Transverse colon (tissue), 4 donors: ENCODE data around the gene RTN4. TPM values are rescaled to one million over a fixed set of nuclear protein-coding genes. Genes with fewer than 3 reads are reported as not detected.

Experiments
- DNase-seq: peaks from one replicate; pipeline ENCODE4 v3.0.0-alpha.2; 2019
- H3K27ac ChIP-seq, 4 donors: fragments of 200-600 bp; sonication (generic); 2 replicates each; pipeline ENCODE4 v1.5.1; 2016 to 2018; ENCODE audit warnings: inconsistent platforms in 4 of 4
- H3K27me3 ChIP-seq: fragments of 200-600 bp; sonication (generic); 2 replicates; pipeline ENCODE4 v1.5.1; 2017; ENCODE audit warnings: inconsistent platforms
- H3K36me3 ChIP-seq, 4 donors: fragments of 200-600 bp; sonication (generic); 2 replicates each; pipeline ENCODE4 v1.5.1; 2017 to 2019; ENCODE audit warnings: inconsistent platforms in 4 of 4
- H3K4me1 ChIP-seq, 4 donors: fragments of 200-600 bp; sonication (generic); 2 replicates each; pipeline ENCODE4 v1.5.1; 2017 to 2020; ENCODE audit warnings: inconsistent platforms in 4 of 4
- H3K4me3 ChIP-seq, 4 donors: fragments of 200-600 bp; sonication (generic); 1 replicate in 1 of 4; 2 replicates in 3 of 4; pipeline versions ENCODE4 v1.5.1 to v1.6.1; 2017 to 2019; ENCODE audit warnings: inconsistent platforms in 4 of 4
- H3K9me3 ChIP-seq, 2 donors: fragments of 200-600 bp; sonication (generic); 2 replicates each; pipeline ENCODE4 v1.5.1; 2017 to 2019; ENCODE audit warnings: inconsistent platforms in 2 of 2
- CTCF ChIP-seq, 5 experiments: fragments of 200-600 bp in 3 of 5; fragments of 450-650 bp in 2 of 5; sonication (generic) in 3 of 5; IDR thresholded peaks; 1 replicate in 2 of 5; 2 replicates in 3 of 5; pipeline ENCODE4 v1.5.1; 2016 to 2017; ENCODE audit warnings: antibody characterized with exemption in 5 of 5, inconsistent platforms in 3 of 5, mild to moderate bottlenecking in 2 of 5, moderate library complexity in 1 of 5
- EP300 ChIP-seq: sonication (generic); formaldehyde crosslinking; IDR thresholded peaks from one replicate; pipeline ENCODE4 v1.6.1; 2017; ENCODE audit warnings: antibody characterized with exemption, low read depth
- POLR2A ChIP-seq: fragments of 450-650 bp; IDR thresholded peaks from one replicate; pipeline ENCODE4 v1.6.1; 2016; ENCODE audit warnings: antibody characterized with exemption, mild to moderate bottlenecking, moderate library complexity
- POLR2AphosphoS5 ChIP-seq, 3 donors: sonication (generic); formaldehyde crosslinking; IDR thresholded peaks; one replicate each; pipeline ENCODE4 v1.6.1; 2016; ENCODE audit warnings: antibody characterized with exemption in 3 of 3
- WGBS, 2 donors: methylation state at CpG; one replicate each; pipeline ENCODE4 v1.1.5; 2018; ENCODE audit warnings: low coverage in 1 of 2; 5-methylcytosine and 5-hydroxymethylcytosine counted together
- in situ Hi-C, 4 donors: fragments of 200-750 bp; cut with MboI; loops; one replicate each; pipeline versions ENCODE4 v1.15.0 to v1.15.1; 2017; ENCODE audit warnings: low sequenced_read_pairs in 3 of 4, low pct_ligation_motif_present in 1 of 4, low pct_unique_long_range_greater_than_20kb in 1 of 4
- intact Hi-C: fragments of 100-400 bp; cut with DNase I; formaldehyde crosslinking; loops from one replicate; pipeline ENCODE4 v1.15.1; 2023; ENCODE audit warnings: low total_unique reads
- small RNA-seq, 4 donors: library from RNA; depleted of rRNA; stranded (forward); fragments of <200 nt; gene quantifications; one replicate each; pipeline ENCODE3, GENCODE V24; 2016
- total RNA-seq, 4 donors: library from RNA; depleted of rRNA; stranded (reverse); fragments of >200 nt; gene quantifications; one replicate each; pipeline ENCODE4 v1.1.0, GENCODE V29; 2016

RTN4 gene
- total RNA-seq, 4 donors from 2014 or later: 82.2 to 212 (median 183) TPM

GRCh38 chr2:54924121-54924520, 126.1 kb downstream of the RTN4 start:
- in situ Hi-C loops (no loop called here), intact Hi-C loops (no loop called here)
- no peak overlapping the region for H3K4me3 ChIP-seq
- no peaks in the 10 kb centered on the region for H3K4me1 ChIP-seq
- H3K9me3 ChIP-seq: peaks cover 0 to 5% of the 10 kb centered on the region in 2 donors
- H3K27ac ChIP-seq: no peak overlapping the region
- H3K36me3 ChIP-seq: no peaks in the 10 kb centered on the region
- H3K27me3 ChIP-seq: no peaks in the 10 kb centered on the region
- no peak for DNase-seq
- TF ChIP-seq POLR2A: no peak
- no peak for TF ChIP-seq EP300
- TF ChIP-seq POLR2AphosphoS5 (IDR thresholded peaks at IDR 0.05): no peak
- TF ChIP-seq CTCF (IDR thresholded peaks at IDR 0.05): no peak
- 93 to 100% methylated on average over 1 of the region's 1 CpG for WGBS, 2 donors

Small RNA genes lying within 50 kb of the gene (small RNA-seq; reads per million reads assigned to genes)
- 0 reads per million in 4 donors for gene RNU6-433P

Other genes with a start within 250 kb of the RTN4 start
- 10 to 100 TPM in 1 of 4 donors, 1 to 10 TPM in 3; 1.2 to 15.9 (median 7.0) TPM for gene CLHC1, start 181.8 kb upstream of the RTN4 start, total RNA-seq
- gene RPS27A, start 182.2 kb upstream of the RTN4 start, total RNA-seq: 1,000 to 10,000 TPM in 2 of 4 donors, 100 to 1,000 TPM in 2; 233 to 1,267 (median 895) TPM
- gene MTIF2, start 218.8 kb upstream of the RTN4 start, total RNA-seq: 10 to 100 TPM; 22.7 to 34.4 (median 33.5) TPM